ENCODE results near the gene KCNJ1.

The KCNJ1 gene

GRCh38 chr11:128905345-128906184 lies 38.5 kb upstream of the KCNJ1 start:
- peak overlapping the region; percentile 46 for H3K4me3 ChIP-seq (ENCODE audit: low read depth, low read length)

DNA sequence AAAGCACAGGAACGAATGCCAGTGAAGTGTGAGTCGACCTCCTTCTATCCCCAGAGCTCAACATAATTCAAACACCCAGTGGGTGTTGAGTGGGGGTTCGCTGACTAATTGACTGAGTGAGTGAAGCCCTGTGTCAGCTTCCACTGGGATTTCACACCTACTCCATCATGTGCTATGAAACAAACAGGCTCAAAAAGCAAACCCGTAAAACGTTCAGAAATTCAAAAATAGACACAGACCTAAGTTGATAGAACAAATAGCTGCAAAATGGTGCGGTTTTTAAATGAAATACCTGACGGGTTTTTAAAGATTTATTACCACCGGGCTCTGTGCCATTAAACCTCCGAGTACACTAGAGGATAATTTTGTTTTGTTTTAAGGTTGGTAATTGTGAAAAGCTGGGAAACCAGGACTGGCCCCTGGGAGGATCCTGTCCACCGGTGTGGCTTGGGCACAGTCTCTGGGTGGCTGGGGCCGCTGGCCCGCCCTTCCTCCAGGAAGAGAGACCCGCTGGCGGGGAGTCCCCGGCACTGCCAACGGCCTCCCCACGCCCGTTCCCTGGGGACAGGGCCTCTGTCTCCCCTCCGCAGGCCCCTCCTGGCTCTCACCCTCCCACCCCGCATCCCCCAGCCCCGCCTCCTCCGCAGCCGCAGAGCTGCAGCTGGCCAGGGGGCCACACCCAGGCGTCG lies 37.7 kb upstream of the KCNJ1 start:
- H3K4me3 ChIP-seq (ENCODE audit: low read depth, low read length) = peak overlapping the region; percentile 46
- TF ChIP-seq, protein P1, sequence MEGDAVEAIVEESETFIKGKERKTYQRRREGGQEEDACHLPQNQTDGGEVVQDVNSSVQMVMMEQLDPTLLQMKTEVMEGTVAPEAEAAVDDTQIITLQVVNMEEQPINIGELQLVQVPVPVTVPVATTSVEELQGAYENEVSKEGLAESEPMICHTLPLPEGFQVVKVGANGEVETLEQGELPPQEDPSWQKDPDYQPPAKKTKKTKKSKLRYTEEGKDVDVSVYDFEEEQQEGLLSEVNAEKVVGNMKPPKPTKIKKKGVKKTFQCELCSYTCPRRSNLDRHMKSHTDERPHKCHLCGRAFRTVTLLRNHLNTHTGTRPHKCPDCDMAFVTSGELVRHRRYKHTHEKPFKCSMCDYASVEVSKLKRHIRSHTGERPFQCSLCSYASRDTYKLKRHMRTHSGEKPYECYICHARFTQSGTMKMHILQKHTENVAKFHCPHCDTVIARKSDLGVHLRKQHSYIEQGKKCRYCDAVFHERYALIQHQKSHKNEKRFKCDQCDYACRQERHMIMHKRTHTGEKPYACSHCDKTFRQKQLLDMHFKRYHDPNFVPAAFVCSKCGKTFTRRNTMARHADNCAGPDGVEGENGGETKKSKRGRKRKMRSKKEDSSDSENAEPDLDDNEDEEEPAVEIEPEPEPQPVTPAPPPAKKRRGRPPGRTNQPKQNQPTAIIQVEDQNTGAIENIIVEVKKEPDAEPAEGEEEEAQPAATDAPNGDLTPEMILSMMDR (IDR thresholded peaks at IDR 0.05; ENCODE audit: low read depth, low read length) = no peak

More at GRCh38 chr11:128905345-128906184, 38.5 kb upstream of the KCNJ1 start:
- TF ChIP-seq, protein P1 (IDR thresholded peaks at IDR 0.05; ENCODE audit: low read depth, low read length) = peak; percentile 29; the same call in 1 of the 2 replicates

DNA sequence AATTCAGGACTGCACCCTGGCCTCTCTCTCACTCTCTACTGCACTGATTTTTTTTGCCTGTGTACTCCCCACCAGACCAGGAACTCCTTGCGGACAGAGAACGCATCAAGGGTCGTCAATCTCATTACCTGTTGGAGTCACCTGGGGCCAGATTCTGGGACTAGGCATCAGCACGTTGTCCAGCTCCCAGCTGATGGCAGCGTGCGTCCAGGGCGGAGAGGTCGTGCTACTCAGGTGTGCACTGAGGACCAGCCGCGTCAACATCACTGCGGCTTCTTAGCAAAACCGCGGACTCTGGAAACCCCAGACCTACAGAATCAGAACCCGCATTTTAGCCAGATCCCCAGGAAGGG lies 37.2 kb upstream of the KCNJ1 start:
- TF ChIP-seq, protein P1 (IDR thresholded peaks at IDR 0.05; ENCODE audit: low read depth, low read length) = no peak
- H3K4me3 ChIP-seq (ENCODE audit: low read depth, low read length) = no peak overlapping the region

DNA sequence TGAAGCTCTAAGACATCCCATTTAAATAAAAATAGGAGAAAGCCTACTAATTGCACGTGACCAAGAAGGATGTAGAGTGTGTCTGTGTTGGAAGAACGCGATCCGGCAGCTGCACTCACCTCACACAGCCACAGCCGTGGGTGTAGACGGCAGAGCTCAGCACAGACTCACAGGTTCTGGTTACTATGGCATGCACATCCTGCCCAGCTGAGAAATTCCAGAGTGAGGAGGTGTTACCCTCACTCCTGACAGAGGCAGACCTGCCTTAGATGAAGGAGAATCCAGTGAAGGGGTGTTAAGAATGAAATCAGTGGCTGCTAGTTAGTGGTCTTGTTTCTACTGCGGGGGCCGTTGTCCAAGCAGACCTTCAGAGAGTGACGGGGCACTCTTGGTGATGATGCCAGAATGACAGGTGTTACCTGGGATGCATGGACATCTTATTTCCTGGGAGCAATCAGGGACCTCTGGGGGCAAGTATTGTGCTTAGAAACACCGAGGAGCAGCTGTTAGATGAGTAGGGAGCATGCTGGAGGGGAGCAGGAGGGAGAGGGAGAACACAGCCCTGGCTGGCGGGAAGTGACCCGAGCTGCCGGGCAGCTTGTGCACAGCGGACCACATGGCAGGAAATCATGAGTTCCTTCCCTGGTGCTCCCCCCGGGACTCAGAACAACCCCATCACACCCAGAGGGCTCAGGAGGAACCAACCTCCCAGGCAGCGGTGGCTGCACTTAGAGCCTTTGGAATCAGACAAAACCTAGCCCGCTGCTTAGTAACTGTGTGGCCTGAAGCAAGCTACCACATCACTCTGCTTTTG lies 36.4 kb upstream of the KCNJ1 start:
- no peak overlapping the region for H3K4me3 ChIP-seq (ENCODE audit: low read depth, low read length)
- TF ChIP-seq, protein P1 (IDR thresholded peaks at IDR 0.05; ENCODE audit: low read depth, low read length) = no peak

- TF ChIP-seq, protein P1 (IDR thresholded peaks at IDR 0.05; ENCODE audit: low read depth, low read length) = no peak
- H3K4me3 ChIP-seq (ENCODE audit: low read depth, low read length) = no peak overlapping the region
These were observed 35.5 kb upstream of the KCNJ1 start for GRCh38 chr11:128902515-128903066.

DNA sequence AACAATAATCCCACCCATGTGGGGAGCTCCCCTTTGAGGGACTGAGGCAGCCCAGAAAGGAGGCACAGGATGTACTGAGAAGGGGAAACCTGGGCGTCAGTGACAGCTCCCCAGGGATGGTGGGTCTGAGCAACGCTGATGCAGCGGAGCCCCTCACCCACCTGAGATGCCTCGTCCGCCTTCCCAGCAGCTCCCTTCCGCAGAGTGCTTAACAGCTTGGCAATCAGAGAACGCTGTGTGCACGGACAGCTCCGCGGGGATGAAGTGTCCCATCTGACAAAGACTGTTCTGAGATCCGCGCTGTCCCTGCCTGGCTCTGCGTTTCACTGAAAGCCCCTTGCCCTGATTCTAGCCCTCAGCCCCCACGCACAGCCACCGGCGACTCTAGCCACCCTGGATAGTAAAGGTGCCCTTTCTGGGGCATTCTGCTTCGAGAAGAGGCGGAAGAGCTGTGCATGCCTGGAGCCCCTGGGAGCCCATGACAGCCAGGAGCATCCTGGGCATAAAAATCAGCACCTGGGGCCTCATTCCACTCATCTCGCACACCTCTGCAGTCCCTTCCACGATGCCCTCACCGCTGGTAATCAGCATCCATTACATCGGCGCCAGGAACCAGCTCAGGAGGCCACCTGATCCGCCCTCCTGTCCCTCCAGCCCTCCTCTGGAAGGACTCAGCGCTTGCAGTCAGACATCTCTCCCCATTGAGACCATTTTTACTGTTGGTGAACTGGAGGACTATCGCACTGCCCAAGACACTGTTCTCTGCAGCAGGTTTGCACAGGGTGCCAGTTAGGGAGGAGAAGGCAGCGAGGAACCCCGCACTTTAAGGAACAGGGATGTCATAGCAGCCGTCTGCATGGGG lies 34.8 kb upstream of the KCNJ1 start:
- H3K4me3 ChIP-seq (ENCODE audit: low read depth, low read length) = no peak overlapping the region
- TF ChIP-seq, protein P1 (IDR thresholded peaks at IDR 0.05; ENCODE audit: low read depth, low read length) = no peak
